GM18505 (cell line): ENCODE data around the gene MLIP.

ENCODE experiments used
- ATAC-seq: cut with Tn5 transposase; IDR thresholded peaks from one replicate; pipeline ENCODE4 v1.9.1; 2021; ENCODE audit not compliant: unreplicated experiment
- POLR2A ChIP-seq: IDR thresholded peaks from 4 replicates; pipeline ENCODE4 v1.6.1; 2011; ENCODE audit warnings: borderline replicate concordance; ENCODE audit not compliant: insufficient read depth, insufficient read length; ENCODE audit errors: extremely low read depth

Gene MLIP

GRCh38 chr6:54273214-54273820 is 162.1 kb downstream of the MLIP start:
- no peak for ATAC-seq
- no peak for TF ChIP-seq POLR2A

- no peak for ATAC-seq
- no peak for TF ChIP-seq POLR2A
These were observed 163.1 kb downstream of the MLIP start for GRCh38 chr6:54274383-54274782.

- no peak for TF ChIP-seq POLR2A
- ATAC-seq, result no peak
These were observed 170.9 kb downstream of the MLIP start for GRCh38 chr6:54282186-54282585.

- no peak for ATAC-seq
- TF ChIP-seq POLR2A, result no peak
These were observed 173.1 kb downstream of the MLIP start for GRCh38 chr6:54284161-54284860.

- no peak for TF ChIP-seq POLR2A
- no peak for ATAC-seq
These were observed 174.4 kb downstream of the MLIP start for GRCh38 chr6:54285595-54285994.

- no peak for TF ChIP-seq POLR2A
These were observed 174.9 kb downstream of the MLIP start for GRCh38 chr6:54286141-54286540.

GRCh38 chr6:54288474-54288873 is 177.2 kb downstream of the MLIP start:
- TF ChIP-seq POLR2A, result no peak

More at GRCh38 chr6:54286141-54286540, 174.9 kb downstream of the MLIP start:
- ATAC-seq, result no peak

GRCh38 chr6:54289426-54289825 is 178.2 kb downstream of the MLIP start:
- ATAC-seq, result no peak

More at GRCh38 chr6:54288474-54288873, 177.2 kb downstream of the MLIP start:
- ATAC-seq, result no peak

GRCh38 chr6:54291146-54291545 is 179.9 kb downstream of the MLIP start:
- ATAC-seq, result peak; percentile 66
- no peak for TF ChIP-seq POLR2A

More at GRCh38 chr6:54289426-54289825, 178.2 kb downstream of the MLIP start:
- TF ChIP-seq POLR2A, result no peak

GRCh38 chr6:54291738-54292137 is 180.5 kb downstream of the MLIP start:
- no peak for TF ChIP-seq POLR2A
- ATAC-seq, result peak; percentile 88

- ATAC-seq, result no peak
- TF ChIP-seq POLR2A, result no peak
These were observed 183.8 kb downstream of the MLIP start for GRCh38 chr6:54294965-54295532.

- TF ChIP-seq POLR2A, result no peak
- ATAC-seq, result no peak
These were observed 188.5 kb downstream of the MLIP start for GRCh38 chr6:54299542-54300269.

GRCh38 chr6:54301770-54302169 is 190.5 kb downstream of the MLIP start:
- no peak for ATAC-seq
- no peak for TF ChIP-seq POLR2A
